Spinal cord (tissue), 10 donors: ENCODE measurements around the gene TMF1. TPM values are rescaled to one million over a fixed set of nuclear protein-coding genes. Genes with fewer than 3 reads are reported as not detected.

ENCODE experiments used
- DNase-seq, 6 donors: peaks; one replicate each; pipeline versions ENCODE4 v3.0.0 to v3.0.0-alpha.2; 2013 to 2015; ENCODE audit warnings: low spot score in 6 of 6, low read depth in 4 of 6
- H3K27ac ChIP-seq: one replicate; pipeline ENCODE4 v1.5.1; 2013; ENCODE audit warnings: low read depth, low read length, control low read depth
- H3K27me3 ChIP-seq: one replicate; pipeline ENCODE4 v1.6.1; 2013; ENCODE audit warnings: low read length; ENCODE audit not compliant: control insufficient read depth, insufficient read depth
- H3K36me3 ChIP-seq: one replicate; pipeline ENCODE4 v1.6.1; 2013; ENCODE audit warnings: low read length; ENCODE audit not compliant: control insufficient read depth, insufficient read depth
- H3K4me1 ChIP-seq: one replicate; pipeline ENCODE4 v1.6.1; 2013; ENCODE audit warnings: low read length; ENCODE audit not compliant: control insufficient read depth, insufficient read depth
- H3K4me3 ChIP-seq: one replicate; pipeline ENCODE4 v1.5.1; 2013; ENCODE audit warnings: low read depth, low read length, control low read depth
- H3K9me3 ChIP-seq: one replicate; pipeline ENCODE4 v1.6.1; 2013; ENCODE audit warnings: low read length; ENCODE audit not compliant: control insufficient read depth, insufficient read depth
- WGBS: methylation state at CpG from one replicate; pipeline ENCODE4 v1.1.5; 2013; ENCODE audit warnings: missing lambda C conversion rate; ENCODE audit not compliant: insufficient coverage; 5-methylcytosine and 5-hydroxymethylcytosine counted together
- polyA plus RNA-seq, 2 donors: library from polyadenylated mRNA; unstranded; fragments of 120-200 nt; gene quantifications; one replicate each; pipeline ENCODE4 v1.2.1, GENCODE V29; 2013; ENCODE audit not compliant: insufficient read length in 2 of 2
- total RNA-seq, 2 donors: library from RNA; depleted of rRNA in 1 of 2; stranded (reverse); fragments of 120-200 nt in 1 of 2; fragments of >200 nt in 1 of 2; gene quantifications; one replicate each; pipeline versions ENCODE4 v1.2.3 to v1.2.4, GENCODE V29; 2013 to 2014
- donor health status: healthy.

Gene TMF1
- total and polyA plus RNA-seq, 4 donors = 17.9 to 46.5 (median 33.5) TPM

GRCh38 chr3:69082361-69082760, 30.2 kb upstream of the TMF1 start:
- Histone ChIP-seq H3K36me3 (no peaks in the 10 kb centered on the region), H3K4me3 (no peak overlapping the region), H3K4me1 (peaks cover 19% of the 10 kb centered on the region), H3K27ac (no peak overlapping the region), H3K27me3 (no peaks in the 10 kb centered on the region), H3K9me3 (no peaks in the 10 kb centered on the region)
- DNase-seq = no peak
- no CpG with 5 or more reads among the region's 2 CpGs for WGBS

- no peaks in the 10 kb centered on the region for H3K27me3 ChIP-seq
- no peak overlapping the region for H3K4me3 ChIP-seq
- WGBS = 91% methylated on average over 3 of the region's 5 CpGs
- no peak for DNase-seq
- peaks cover 12% of the 10 kb centered on the region for H3K4me1 ChIP-seq
- H3K36me3 ChIP-seq = no peaks in the 10 kb centered on the region
- H3K9me3 ChIP-seq = no peaks in the 10 kb centered on the region
- no peak overlapping the region for H3K27ac ChIP-seq
Observed at GRCh38 chr3:69081583-69082262, 29.6 kb upstream of the TMF1 start.

GRCh38 chr3:69080233-69080920, 28.2 kb upstream of the TMF1 start, which contains the start of gene UBA3:
Gene UBA3, minus strand, starts transcription at chr3:69080365. Its CDS starts 12 bp downstream, at chr3:69080353.
- Histone ChIP-seq H3K27ac (peak within 1 kb of the TSS; percentile 44), H3K4me1 (peaks cover 3% of the 10 kb centered on the region), H3K36me3 (no peaks in the 10 kb centered on the region), H3K4me3 (peak within 1 kb of the TSS; percentile 61), H3K9me3 (no peaks in the 10 kb centered on the region), H3K27me3 (no peaks in the 10 kb centered on the region)
- 0% methylated on average over 22 of the region's 37 CpGs for WGBS
- DNase-seq = peak in 5 of 6 donors; percentile 72 to 97 (median 86)

GRCh38 chr3:69079269-69080159, 27.4 kb upstream of the TMF1 start:
- Histone ChIP-seq H3K4me1 (peaks cover under 1% of the 10 kb centered on the region), H3K27ac (peak overlapping the region; percentile 44), H3K27me3 (no peaks in the 10 kb centered on the region), H3K9me3 (no peaks in the 10 kb centered on the region), H3K4me3 (peak overlapping the region; percentile 61), H3K36me3 (no peaks in the 10 kb centered on the region)
- DNase-seq = peak in 2 of 6 donors; percentile 50 to 56
- 0% methylated on average over 11 of the region's 29 CpGs for WGBS

DNA sequence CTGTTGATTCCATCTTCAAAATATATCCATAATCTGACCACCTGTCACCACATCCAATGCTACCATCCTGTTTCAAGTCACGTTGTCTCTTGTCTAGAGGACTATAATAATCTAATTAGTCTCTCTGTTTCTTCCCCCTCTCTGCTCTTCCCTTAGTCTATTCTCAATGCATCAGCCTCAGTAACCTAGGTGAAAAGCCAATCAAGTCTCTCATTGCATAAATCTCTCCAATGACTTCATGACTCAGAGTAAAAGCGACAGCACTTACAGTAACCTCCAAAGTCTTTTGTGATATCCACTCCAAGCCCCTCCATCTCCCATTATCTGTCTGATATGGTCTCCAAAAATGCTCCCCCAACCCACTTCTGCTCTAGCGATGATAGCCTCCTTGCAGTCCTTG, 20.8 kb upstream of the TMF1 start:
- no peaks in the 10 kb centered on the region for H3K9me3 ChIP-seq
- no peak overlapping the region for H3K4me3 ChIP-seq
- H3K4me1 ChIP-seq = no peaks in the 10 kb centered on the region
- H3K36me3 ChIP-seq = peaks cover 7% of the 10 kb centered on the region
- 98% methylated on average over 3 of the region's 3 CpGs for WGBS
- DNase-seq = no peak
- H3K27me3 ChIP-seq = no peaks in the 10 kb centered on the region
- no peak overlapping the region for H3K27ac ChIP-seq

GRCh38 chr3:69066121-69066520, 14.0 kb upstream of the TMF1 start:
- no peak overlapping the region for H3K27ac ChIP-seq
- H3K4me1 ChIP-seq = no peaks in the 10 kb centered on the region
- H3K36me3 ChIP-seq = peaks cover 7% of the 10 kb centered on the region
- H3K4me3 ChIP-seq = no peak overlapping the region
- no CpG with 5 or more reads among the region's 4 CpGs for WGBS
- DNase-seq = no peak
- H3K9me3 ChIP-seq = no peaks in the 10 kb centered on the region
- H3K27me3 ChIP-seq = no peaks in the 10 kb centered on the region

- H3K4me1 ChIP-seq = no peaks in the 10 kb centered on the region
- no peaks in the 10 kb centered on the region for H3K27me3 ChIP-seq
- WGBS = 86% methylated on average over 2 of the region's 6 CpGs
- no peak overlapping the region for H3K4me3 ChIP-seq
- H3K36me3 ChIP-seq = peaks cover 3% of the 10 kb centered on the region
- DNase-seq = no peak
- no peak overlapping the region for H3K27ac ChIP-seq
- no peaks in the 10 kb centered on the region for H3K9me3 ChIP-seq
Observed at GRCh38 chr3:69065318-69065964, 13.3 kb upstream of the TMF1 start.

- Histone ChIP-seq H3K4me1 (no peaks in the 10 kb centered on the region), H3K4me3 (no peak overlapping the region), H3K27me3 (no peaks in the 10 kb centered on the region), H3K36me3 (peaks cover 3% of the 10 kb centered on the region), H3K9me3 (no peaks in the 10 kb centered on the region), H3K27ac (no peak overlapping the region)
- DNase-seq = no peak
- 100% methylated on average over 1 of the region's 2 CpGs for WGBS
Observed at GRCh38 chr3:69063636-69064035, 11.5 kb upstream of the TMF1 start.

- DNase-seq = no peak
- Histone ChIP-seq H3K27ac (no peak overlapping the region), H3K27me3 (no peaks in the 10 kb centered on the region), H3K36me3 (peaks cover 3% of the 10 kb centered on the region), H3K9me3 (no peaks in the 10 kb centered on the region), H3K4me1 (no peaks in the 10 kb centered on the region), H3K4me3 (no peak overlapping the region)
Observed at GRCh38 chr3:69059688-69060087, 7.6 kb upstream of the TMF1 start.
